Upper lobe of left lung (tissue), 6 donors: Measurements from ENCODE around the gene RER1. TPM values are rescaled to one million over a fixed set of nuclear protein-coding genes. Genes with fewer than 3 reads are reported as not detected.

ENCODE experiments used
- ATAC-seq, 2 donors: fragments of 200-7000 bp; cut with Tn5 transposase; one replicate each; pipeline ENCODE4 v1.9.1; 2022; ENCODE audit warnings: mild to moderate bottlenecking in 2 of 2, moderate library complexity in 2 of 2; ENCODE audit not compliant: low FRiP score in 2 of 2
- DNase-seq, 2 donors: peaks; one replicate each; pipeline ENCODE4 v3.0.0-alpha.2; 2019 to 2020
- H3K27ac ChIP-seq, 4 donors: fragments of 200-600 bp; sonication (generic); one replicate each; pipeline ENCODE4 v1.5.1; 2016 to 2019
- H3K27me3 ChIP-seq, 4 donors: fragments of 200-600 bp; sonication (generic); one replicate each; pipeline ENCODE4 v1.5.1; 2017 to 2019
- H3K36me3 ChIP-seq, 4 donors: fragments of 200-600 bp; sonication (generic); one replicate each; pipeline ENCODE4 v1.5.1; 2016 to 2019
- H3K4me1 ChIP-seq, 4 donors: fragments of 200-600 bp; sonication (generic); one replicate each; pipeline ENCODE4 v1.5.1; 2018 to 2019
- H3K4me3 ChIP-seq, 4 donors: fragments of 200-600 bp; sonication (generic); one replicate each; pipeline ENCODE4 v1.5.1; 2017 to 2019; ENCODE audit warnings: mild to moderate bottlenecking in 2 of 4, moderate library complexity in 1 of 4
- H3K9me3 ChIP-seq, 4 donors: fragments of 200-600 bp; sonication (generic); one replicate each; pipeline ENCODE4 v1.5.1; 2018 to 2019
- CTCF ChIP-seq, 6 experiments: fragments of 450-650 bp in 4 of 6; fragments of 200-600 bp in 2 of 6; sonication (generic) in 2 of 6; IDR thresholded peaks; one replicate each; pipeline ENCODE4 v1.5.1; 2016 to 2019; ENCODE audit warnings: antibody characterized with exemption in 6 of 6
- EP300 ChIP-seq, 4 donors: sonication (generic); formaldehyde crosslinking; IDR thresholded peaks; one replicate each; pipeline ENCODE4 v1.5.1; 2017; ENCODE audit warnings: antibody characterized with exemption in 4 of 4, control low read depth in 2 of 4
- POLR2A ChIP-seq, 4 donors: fragments of 450-650 bp; IDR thresholded peaks; one replicate each; pipeline ENCODE4 v1.5.1; 2016 to 2017; ENCODE audit warnings: antibody characterized with exemption in 4 of 4, mild to moderate bottlenecking in 2 of 4
- POLR2AphosphoS5 ChIP-seq, 2 donors: sonication (generic); formaldehyde crosslinking; IDR thresholded peaks; one replicate each; pipeline ENCODE4 v1.5.1; 2017; ENCODE audit warnings: antibody characterized with exemption in 2 of 2
- WGBS, 2 donors: methylation state at CpG; one replicate each; pipeline ENCODE4 v1.1.5; 2017 to 2018; 5-methylcytosine and 5-hydroxymethylcytosine counted together
- total RNA-seq, 6 donors: library from RNA; depleted of rRNA in 4 of 6; stranded (reverse); fragments of >200 nt in 4 of 6; gene quantifications; one replicate each; pipeline versions ENCODE4 v1.1.0 to v1.2.1, GENCODE V29; 2016 to 2021
- donor health status: DM: no; HTN: no; CAD: no; lungs with moderate emphysema.
- donor health status: DM: no; HTN: yes; CAD: no; lungs with severe emphysema.

Gene RER1
- total RNA-seq, 6 donors from 2014 or later: 48.2 to 133 (median 61.1) TPM

GRCh38 chr1:2384941-2385481 lies 6.6 kb upstream of the RER1 start:
- Histone ChIP-seq H3K4me1 (peaks cover 0 to 9% (median 2%) of the 10 kb centered on the region in 4 donors), H3K4me3 (no peak overlapping the region), H3K36me3 (peaks cover 0 to 7% (median 0%) of the 10 kb centered on the region in 4 donors), H3K27me3 (no peaks in the 10 kb centered on the region), H3K27ac (no peak overlapping the region), H3K9me3 (no peaks in the 10 kb centered on the region)
- ATAC-seq: no peak
- peak in 1 of 2 donors; percentile 80 for DNase-seq
- TF ChIP-seq POLR2A (IDR thresholded peaks at IDR 0.05): no peak
- TF ChIP-seq POLR2AphosphoS5 (IDR thresholded peaks at IDR 0.05): no peak
- TF ChIP-seq CTCF (IDR thresholded peaks at IDR 0.05): no peak
- no peak for TF ChIP-seq EP300 (IDR thresholded peaks at IDR 0.05)
- WGBS, 2 donors: 92% methylated on average over 29 to 41 of the region's 41 CpGs

- WGBS, 2 donors: 88 to 93% methylated on average over 10 to 19 of the region's 19 CpGs
- H3K36me3 ChIP-seq: peaks cover 0 to 7% (median 0%) of the 10 kb centered on the region in 4 donors
- peaks cover 6 to 16% (median 9%) of the 10 kb centered on the region in 4 donors for H3K4me1 ChIP-seq
- no peaks in the 10 kb centered on the region for H3K9me3 ChIP-seq
- H3K27me3 ChIP-seq: no peaks in the 10 kb centered on the region
- no peak overlapping the region for H3K4me3 ChIP-seq
- TF ChIP-seq CTCF (IDR thresholded peaks at IDR 0.05) (no peak), POLR2AphosphoS5 (IDR thresholded peaks at IDR 0.05) (no peak), EP300 (IDR thresholded peaks at IDR 0.05) (no peak), POLR2A (IDR thresholded peaks at IDR 0.05) (no peak)
- H3K27ac ChIP-seq: no peak overlapping the region
- ATAC-seq (no peak), DNase-seq (no peak)
Measured at GRCh38 chr1:2385606-2386280, 5.9 kb upstream of the RER1 start.

GRCh38 chr1:2386636-2387611 lies 4.7 kb upstream of the RER1 start:
- 96 to 98% methylated on average over 7 to 30 of the region's 30 CpGs for WGBS, 2 donors
- ATAC-seq (no peak), DNase-seq (no peak)
- peaks cover 8 to 15% (median 11%) of the 10 kb centered on the region in 4 donors for H3K4me1 ChIP-seq
- TF ChIP-seq EP300 (IDR thresholded peaks at IDR 0.05): no peak
- no peak for TF ChIP-seq POLR2A (IDR thresholded peaks at IDR 0.05)
- H3K4me3 ChIP-seq: no peak overlapping the region
- no peaks in the 10 kb centered on the region for H3K27me3 ChIP-seq
- peaks cover 0 to 7% (median 0%) of the 10 kb centered on the region in 4 donors for H3K36me3 ChIP-seq
- H3K27ac ChIP-seq: no peak overlapping the region
- no peaks in the 10 kb centered on the region for H3K9me3 ChIP-seq

- Histone ChIP-seq H3K36me3 (peaks cover 0 to 10% (median 0%) of the 10 kb centered on the region in 4 donors), H3K27ac (no peak overlapping the region), H3K27me3 (no peaks in the 10 kb centered on the region), H3K4me1 (peaks cover 19 to 24% (median 22%) of the 10 kb centered on the region in 4 donors), H3K9me3 (no peaks in the 10 kb centered on the region), H3K4me3 (no peak overlapping the region)
- DNase-seq (no peak), ATAC-seq (no peak)
- WGBS, 2 donors: 94% methylated on average over 32 of the region's 32 CpGs
- TF ChIP-seq EP300 (IDR thresholded peaks at IDR 0.05) (no peak), POLR2AphosphoS5 (IDR thresholded peaks at IDR 0.05) (no peak), POLR2A (IDR thresholded peaks at IDR 0.05) (no peak), CTCF (IDR thresholded peaks at IDR 0.05) (no peak)
Measured at GRCh38 chr1:2388004-2388913, 3.4 kb upstream of the RER1 start.
